Stimulated activated CD4-positive, alpha-beta T cell treated with anti-CD3 and anti-CD28 coated beads, TNF-alpha, amount 100 ng/mL, for 24 hours (primary cell): ENCODE results near the gene VASN.
A peak's percentile ranks its signal among the peaks of the same experiment; 100 is the strongest.
"Not testable (repeated sequence)": the region's sequence is repeated elsewhere in the genome, so short reads cannot be mapped to it uniquely, and the experiment has no call there.

Experiments
- DNase-seq, 3 experiments: peaks; one replicate each; pipeline ENCODE4 v3.0.0-alpha.2; 2020; ENCODE audit warnings: low read depth in 3 of 3

The VASN gene

GRCh38 chr16:4371357-4372000 is at the start of gene VASN:
TSS of gene VASN (plus strand) at chr16:4371848. CDS start at chr16:4380878, 9,030 bp downstream.
- peak; percentile 37 to 62 (median 62) for DNase-seq

GRCh38 chr16:4322121-4323052 is 49.3 kb upstream of the VASN start:
- DNase-seq, result no peak

- DNase-seq, result no peak
Observed at GRCh38 chr16:4323071-4323844, 48.4 kb upstream of the VASN start.

GRCh38 chr16:4323845-4324488 is 47.7 kb upstream of the VASN start:
- no peak for DNase-seq

- DNase-seq, result no peak
Observed at GRCh38 chr16:4324492-4325252, 47.0 kb upstream of the VASN start.

- no peak for DNase-seq
Observed at GRCh38 chr16:4325253-4325758, 46.3 kb upstream of the VASN start.

DNA sequence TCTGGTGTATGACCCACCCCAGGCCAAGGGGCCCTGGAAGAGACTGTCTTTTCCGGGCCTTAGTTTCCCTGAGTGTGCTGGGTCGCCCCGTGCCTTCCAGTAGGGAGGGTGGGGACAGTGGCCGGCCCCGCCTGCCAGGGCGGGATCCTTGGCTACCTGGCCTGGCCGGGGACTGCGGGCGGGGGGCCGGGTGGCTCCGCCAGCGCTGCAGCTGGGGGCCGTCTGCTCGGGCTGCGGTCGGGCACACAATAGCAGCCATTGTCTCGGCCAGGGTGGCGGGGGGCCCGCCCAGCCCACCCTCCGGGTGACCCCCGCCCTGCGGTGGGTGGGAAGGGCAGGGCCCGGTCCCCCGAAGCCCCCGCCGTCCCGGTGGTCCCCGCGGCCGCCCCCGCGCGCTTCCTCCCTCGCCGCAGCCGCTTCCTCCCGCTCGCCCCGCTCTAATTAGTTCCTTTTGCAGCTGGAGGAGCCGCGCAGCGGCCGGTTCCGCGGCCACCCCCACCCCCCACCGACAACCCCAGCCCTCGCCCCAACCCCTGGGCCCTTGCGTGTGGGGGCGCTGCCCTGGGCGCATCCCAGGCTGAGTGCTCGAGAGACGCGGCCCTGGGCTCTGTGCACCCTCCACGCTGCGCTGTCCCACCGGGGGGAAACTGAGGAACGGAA is 44.1 kb upstream of the VASN start:
- no peak for DNase-seq

- DNase-seq, result peak in 2 of 3 experiments; percentile 38 to 60
Observed at GRCh38 chr16:4328046-4328781, 43.4 kb upstream of the VASN start.

- no peak for DNase-seq
Observed at GRCh38 chr16:4328782-4329775, 42.6 kb upstream of the VASN start.

GRCh38 chr16:4330277-4330874 is 41.3 kb upstream of the VASN start:
- peak; percentile 48 to 66 (median 50) for DNase-seq

GRCh38 chr16:4332083-4332482 is 39.6 kb upstream of the VASN start:
- no peak for DNase-seq

DNA sequence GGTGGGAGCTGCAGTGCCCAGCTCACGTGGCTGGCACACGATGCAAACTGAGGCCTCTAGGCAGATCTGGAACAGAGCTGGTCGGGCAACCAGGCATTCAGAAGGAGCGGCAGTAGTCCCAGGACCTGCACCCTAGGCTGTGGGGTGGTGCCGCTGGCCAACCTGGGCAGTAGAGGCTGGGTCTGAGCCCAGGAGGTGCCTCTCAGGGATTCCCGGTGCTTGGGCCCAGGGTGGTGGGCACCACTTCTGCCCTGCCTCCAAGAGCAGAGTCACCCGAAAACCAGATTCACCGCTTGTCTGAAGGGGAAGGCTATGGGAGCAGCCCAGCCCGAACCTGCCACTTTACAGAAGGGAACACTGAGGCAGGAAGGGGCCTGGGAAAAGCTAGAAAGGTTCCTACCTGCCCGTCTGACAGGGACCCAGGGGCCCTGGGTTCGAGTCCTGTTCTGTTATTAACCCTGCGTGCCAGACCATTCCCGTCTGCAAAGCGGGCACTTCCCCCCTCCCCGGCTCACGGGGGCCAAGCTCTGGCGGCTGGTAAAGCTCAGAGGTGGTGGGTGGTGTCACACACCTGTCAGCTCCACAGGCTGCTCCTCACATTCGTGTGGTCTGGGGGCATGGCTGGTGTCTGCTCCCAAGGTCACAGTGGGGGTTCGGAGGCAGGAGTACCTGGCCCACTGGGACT is 38.9 kb upstream of the VASN start:
- no peak for DNase-seq

- no peak for DNase-seq
Observed at GRCh38 chr16:4333308-4333638, 38.4 kb upstream of the VASN start.

DNA sequence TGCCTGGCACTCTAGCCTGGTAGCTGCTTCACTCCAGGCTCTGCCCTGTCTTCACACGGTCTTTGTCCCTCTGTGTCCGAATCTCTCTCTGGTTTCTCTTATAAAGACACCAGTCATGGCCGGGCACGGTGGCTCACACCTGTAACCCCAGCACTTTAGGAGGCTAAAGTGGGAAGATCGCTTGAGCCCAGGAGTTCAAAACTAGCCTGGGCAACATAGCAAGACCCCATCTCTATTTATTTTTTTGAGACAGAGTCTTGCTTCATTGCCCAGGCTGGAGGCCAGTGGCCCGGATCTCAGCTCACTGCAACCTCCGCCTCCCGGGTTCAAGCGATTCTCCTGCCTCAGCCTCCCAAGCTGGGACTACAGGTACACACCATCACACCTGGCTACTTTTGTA is 37.9 kb upstream of the VASN start:
- DNase-seq, result not testable (repeated sequence)

DNA sequence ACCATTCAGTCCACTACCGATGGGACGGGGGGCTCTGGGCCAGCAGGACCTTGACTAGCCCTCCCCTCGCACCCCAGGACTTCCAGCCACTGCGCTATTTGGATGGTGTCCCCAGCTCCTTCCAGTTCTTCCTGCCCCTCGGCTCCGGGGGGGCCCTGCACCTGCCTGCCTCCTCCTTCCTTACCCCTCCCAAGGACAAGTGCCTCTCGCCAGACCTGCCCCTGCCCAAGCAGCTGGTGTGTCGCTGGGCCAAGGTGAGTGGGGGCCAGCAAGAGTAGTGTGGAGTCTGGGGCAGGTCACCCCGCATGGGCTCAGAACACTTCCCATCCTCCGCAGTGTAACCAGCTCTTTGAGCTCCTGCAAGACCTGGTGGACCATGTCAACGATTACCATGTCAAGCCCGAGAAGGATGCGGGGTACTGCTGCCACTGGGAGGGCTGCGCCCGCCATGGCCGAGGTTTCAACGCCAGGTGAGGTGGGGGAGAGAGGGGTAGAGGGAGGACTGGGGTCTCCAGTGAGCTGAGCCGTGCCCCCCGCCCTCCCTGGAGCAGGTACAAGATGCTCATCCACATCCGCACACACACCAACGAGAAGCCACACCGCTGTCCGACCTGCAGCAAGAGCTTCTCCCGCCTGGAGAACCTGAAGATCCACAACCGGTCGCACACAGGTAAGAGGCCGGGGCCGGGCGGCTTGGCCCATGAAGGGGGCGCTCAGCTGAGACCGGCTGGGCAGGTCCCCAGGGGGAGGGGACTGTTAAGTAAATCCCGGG is 36.7 kb upstream of the VASN start:
- DNase-seq, result no peak

DNA sequence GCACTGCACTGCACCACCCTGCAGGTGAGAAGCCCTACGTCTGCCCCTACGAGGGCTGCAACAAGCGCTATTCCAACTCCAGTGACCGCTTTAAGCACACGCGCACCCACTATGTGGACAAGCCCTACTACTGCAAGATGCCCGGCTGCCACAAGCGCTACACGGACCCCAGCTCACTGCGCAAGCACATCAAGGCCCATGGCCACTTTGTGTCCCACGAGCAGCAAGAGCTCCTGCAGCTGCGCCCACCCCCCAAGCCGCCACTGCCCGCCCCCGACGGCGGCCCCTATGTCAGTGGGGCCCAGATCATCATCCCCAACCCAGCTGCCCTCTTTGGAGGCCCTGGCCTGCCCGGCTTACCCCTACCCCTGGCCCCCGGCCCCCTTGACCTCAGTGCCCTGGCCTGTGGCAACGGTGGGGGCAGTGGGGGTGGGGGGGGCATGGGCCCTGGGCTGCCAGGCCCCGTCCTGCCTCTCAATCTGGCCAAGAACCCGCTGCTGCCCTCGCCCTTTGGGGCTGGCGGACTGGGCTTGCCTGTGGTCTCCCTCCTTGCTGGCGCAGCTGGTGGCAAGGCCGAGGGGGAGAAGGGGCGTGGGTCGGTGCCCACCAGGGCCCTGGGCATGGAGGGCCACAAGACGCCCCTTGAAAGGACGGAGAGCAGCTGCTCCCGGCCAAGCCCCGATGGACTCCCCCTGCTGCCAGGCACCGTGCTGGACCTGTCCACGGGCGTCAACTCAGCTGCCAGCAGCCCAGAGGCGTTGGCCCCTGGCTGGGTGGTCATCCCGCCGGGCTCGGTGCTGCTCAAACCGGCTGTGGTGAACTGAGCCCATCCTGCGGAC is 34.7 kb upstream of the VASN start:
- no peak for DNase-seq
